Ectodermal cell (in vitro differentiated cells): Measurements from ENCODE around the gene NTF4.

ENCODE experiments used
- H3K27ac ChIP-seq: 2 replicates; pipeline ENCODE4 v1.7.0; 2013; ENCODE audit warnings: mild to moderate bottlenecking, low read depth, low read length; ENCODE audit not compliant: insufficient read depth, poor library complexity, severe bottlenecking
- H3K27me3 ChIP-seq: 2 replicates; pipeline ENCODE4 v1.7.0; 2013; ENCODE audit warnings: mild to moderate bottlenecking, low read length; ENCODE audit not compliant: insufficient read depth, control insufficient read depth, poor library complexity, severe bottlenecking
- H3K36me3 ChIP-seq: one replicate; pipeline ENCODE4 v1.7.0; 2013; ENCODE audit warnings: low read length; ENCODE audit not compliant: control insufficient read depth, insufficient read depth
- H3K4me1 ChIP-seq: one replicate; pipeline ENCODE4 v1.7.0; 2013; ENCODE audit warnings: low read length; ENCODE audit not compliant: control insufficient read depth, insufficient read depth
- H3K4me3 ChIP-seq: 2 replicates; pipeline ENCODE4 v1.7.0; 2013; ENCODE audit warnings: low read depth, low read length, control low read depth; ENCODE audit not compliant: insufficient read depth
- H3K9me3 ChIP-seq: 2 replicates; pipeline ENCODE4 v1.7.0; 2013; ENCODE audit warnings: mild to moderate bottlenecking, low read length, moderate library complexity; ENCODE audit not compliant: control insufficient read depth
- WGBS, 2 experiments: methylation state at CpG; one replicate each; pipeline ENCODE4 v1.1.7; 2013; ENCODE audit warnings: missing lambda C conversion rate in 2 of 2; 5-methylcytosine and 5-hydroxymethylcytosine counted together

NTF4 gene

DNA sequence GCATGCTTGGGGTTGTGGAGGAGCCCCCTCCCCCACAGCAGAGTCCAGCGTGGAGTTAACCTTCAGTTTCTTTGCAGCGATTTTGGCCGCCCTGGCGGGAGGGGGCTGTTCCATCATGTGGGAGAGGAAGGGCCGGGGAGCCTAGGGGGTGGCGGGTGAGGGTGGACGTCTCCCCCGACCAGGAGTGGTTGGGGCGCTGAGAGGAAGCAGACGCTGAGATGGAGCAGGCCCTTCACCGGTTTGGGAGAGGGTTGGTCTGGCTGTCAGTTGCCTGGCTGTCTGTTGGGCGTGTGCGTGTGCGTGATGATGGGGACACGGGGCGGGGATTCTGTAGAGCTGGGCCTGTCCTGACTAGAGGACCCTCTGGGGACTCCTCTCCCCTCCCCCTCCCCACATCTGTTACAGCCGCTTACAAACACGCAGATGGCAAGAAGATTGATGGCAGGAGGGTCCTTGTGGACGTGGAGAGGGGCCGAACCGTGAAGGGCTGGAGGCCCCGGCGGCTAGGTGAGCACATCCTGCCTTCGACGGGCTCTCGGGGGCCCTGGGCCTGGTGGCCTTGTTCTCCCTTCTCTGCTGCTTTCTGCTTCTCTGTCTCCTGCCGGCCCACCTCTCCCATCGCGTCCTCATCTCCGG lies 39.7 kb upstream of the NTF4 start:
- H3K27ac ChIP-seq = no peak overlapping the region
- no peak overlapping the region for H3K4me3 ChIP-seq
- peaks cover 74% of the 10 kb centered on the region for H3K36me3 ChIP-seq
- H3K27me3 ChIP-seq = no peaks in the 10 kb centered on the region
- no peaks in the 10 kb centered on the region for H3K9me3 ChIP-seq
- 93 to 94% methylated on average over 30 of the region's 30 CpGs for WGBS, 2 experiments
- H3K4me1 ChIP-seq = no peaks in the 10 kb centered on the region

DNA sequence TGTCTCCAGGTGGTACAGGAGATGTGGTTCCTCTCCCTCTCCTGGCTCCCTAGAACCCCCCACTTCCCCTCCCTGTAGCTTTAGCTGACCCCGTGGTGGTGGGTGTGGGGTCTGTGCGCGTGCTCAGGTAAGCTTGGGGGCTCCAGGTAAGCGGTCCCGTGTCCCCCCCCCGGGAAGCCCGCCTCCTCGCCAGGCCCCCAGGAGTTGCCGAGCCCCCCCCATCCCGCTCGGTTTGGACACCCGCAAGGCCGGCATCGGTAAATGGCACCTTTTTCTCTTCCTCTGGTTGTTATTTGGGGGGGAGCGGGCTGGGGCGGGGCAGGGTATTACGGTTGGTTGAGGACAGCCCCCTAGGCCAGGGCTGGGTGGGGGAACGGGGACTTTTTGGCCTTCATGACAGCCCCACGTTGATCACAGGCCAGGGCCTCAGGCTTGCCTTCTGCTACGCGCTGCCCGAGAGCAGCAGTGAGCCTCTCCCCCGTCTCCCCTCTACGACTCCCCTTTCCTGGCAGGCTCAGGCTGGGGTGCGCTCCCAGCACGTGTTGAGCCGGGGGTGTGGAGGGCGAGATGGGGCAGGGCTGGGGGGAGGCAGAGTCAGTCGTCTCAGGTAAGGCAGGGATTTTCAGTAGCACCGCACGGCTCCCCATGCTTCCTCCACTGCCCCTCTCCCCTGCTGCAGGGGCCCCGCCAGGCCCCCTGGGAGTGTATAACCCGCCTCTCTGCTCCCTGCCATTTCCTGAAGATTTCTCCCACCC lies 38.9 kb upstream of the NTF4 start:
- Histone ChIP-seq H3K36me3 (peaks cover 78% of the 10 kb centered on the region), H3K27me3 (no peaks in the 10 kb centered on the region), H3K4me3 (no peak overlapping the region), H3K9me3 (no peaks in the 10 kb centered on the region), H3K27ac (no peak overlapping the region), H3K4me1 (no peaks in the 10 kb centered on the region)
- WGBS, 2 experiments = 93 to 94% methylated on average over 33 of the region's 33 CpGs

DNA sequence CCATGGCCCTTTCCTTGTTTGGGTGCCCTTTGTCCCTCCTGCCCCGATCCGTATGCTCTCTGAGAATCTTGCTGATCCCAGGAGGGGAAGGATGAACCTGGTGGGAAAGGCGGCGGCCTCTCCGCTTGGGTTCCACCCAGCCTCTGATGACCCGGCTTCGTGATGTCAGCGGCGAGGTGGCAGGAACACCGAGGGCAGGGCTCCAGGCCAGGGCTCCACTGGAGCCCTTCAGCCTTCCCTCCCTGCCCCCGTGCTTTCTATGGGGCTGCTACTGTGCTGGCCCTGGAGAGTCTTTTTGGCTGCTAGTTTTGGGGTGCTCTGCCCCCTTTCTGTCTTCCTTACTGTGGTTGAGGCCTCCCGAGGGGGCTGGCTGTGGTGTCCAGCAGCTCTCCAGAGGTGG lies 37.7 kb upstream of the NTF4 start:
- no peaks in the 10 kb centered on the region for H3K4me1 ChIP-seq
- peaks cover 73% of the 10 kb centered on the region for H3K36me3 ChIP-seq
- H3K27me3 ChIP-seq = no peaks in the 10 kb centered on the region
- WGBS, 2 experiments = 94 to 97% methylated on average over 12 of the region's 12 CpGs
- H3K9me3 ChIP-seq = no peaks in the 10 kb centered on the region
- no peak overlapping the region for H3K27ac ChIP-seq
- H3K4me3 ChIP-seq = no peak overlapping the region

DNA sequence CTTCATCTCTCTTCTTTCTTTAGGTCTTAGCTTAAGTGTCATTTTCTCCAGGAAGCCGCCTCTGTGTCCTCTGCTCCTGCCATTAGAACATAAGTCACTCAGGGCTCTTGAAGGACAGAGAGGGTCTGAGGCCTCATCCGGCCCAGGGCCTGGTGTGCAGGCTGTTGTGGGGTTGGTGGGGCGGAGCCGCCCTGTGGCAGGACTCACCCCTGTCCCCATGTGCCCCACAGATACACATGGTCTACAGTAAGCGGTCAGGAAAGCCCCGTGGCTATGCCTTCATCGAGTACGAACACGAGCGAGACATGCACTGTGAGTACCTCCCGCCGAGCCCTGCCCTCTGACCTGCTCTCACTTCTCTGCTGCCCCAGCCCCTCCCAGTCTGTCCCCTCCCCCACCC lies 36.5 kb upstream of the NTF4 start:
- Histone ChIP-seq H3K4me3 (no peak overlapping the region), H3K36me3 (peaks cover 69% of the 10 kb centered on the region), H3K27ac (no peak overlapping the region), H3K27me3 (no peaks in the 10 kb centered on the region), H3K9me3 (no peaks in the 10 kb centered on the region), H3K4me1 (no peaks in the 10 kb centered on the region)
- 90 to 94% methylated on average over 12 of the region's 12 CpGs for WGBS, 2 experiments

DNA sequence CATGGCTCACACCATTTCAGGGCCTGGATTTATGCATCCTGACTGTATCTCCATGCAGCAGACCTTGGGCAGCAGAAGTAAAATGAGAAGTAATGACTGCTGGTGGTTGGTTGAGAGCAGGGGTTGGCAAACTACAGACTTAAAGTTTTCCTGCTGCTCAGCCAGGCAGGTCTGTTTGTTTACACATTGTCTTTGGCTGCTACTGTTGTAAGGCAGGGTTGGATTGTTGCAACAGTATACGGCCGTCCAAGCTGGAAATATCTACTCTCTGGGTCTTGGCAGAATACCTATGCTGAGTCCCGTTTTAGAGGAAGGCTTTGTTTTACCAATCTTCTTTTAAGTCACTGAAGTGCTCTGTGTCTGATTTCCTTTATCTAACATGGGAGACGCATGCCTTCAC lies 34.2 kb upstream of the NTF4 start:
- Histone ChIP-seq H3K27me3 (no peaks in the 10 kb centered on the region), H3K27ac (no peak overlapping the region), H3K4me3 (no peak overlapping the region), H3K4me1 (no peaks in the 10 kb centered on the region), H3K36me3 (peaks cover 62% of the 10 kb centered on the region), H3K9me3 (no peaks in the 10 kb centered on the region)
- 93 to 96% methylated on average over 4 of the region's 4 CpGs for WGBS, 2 experiments

DNA sequence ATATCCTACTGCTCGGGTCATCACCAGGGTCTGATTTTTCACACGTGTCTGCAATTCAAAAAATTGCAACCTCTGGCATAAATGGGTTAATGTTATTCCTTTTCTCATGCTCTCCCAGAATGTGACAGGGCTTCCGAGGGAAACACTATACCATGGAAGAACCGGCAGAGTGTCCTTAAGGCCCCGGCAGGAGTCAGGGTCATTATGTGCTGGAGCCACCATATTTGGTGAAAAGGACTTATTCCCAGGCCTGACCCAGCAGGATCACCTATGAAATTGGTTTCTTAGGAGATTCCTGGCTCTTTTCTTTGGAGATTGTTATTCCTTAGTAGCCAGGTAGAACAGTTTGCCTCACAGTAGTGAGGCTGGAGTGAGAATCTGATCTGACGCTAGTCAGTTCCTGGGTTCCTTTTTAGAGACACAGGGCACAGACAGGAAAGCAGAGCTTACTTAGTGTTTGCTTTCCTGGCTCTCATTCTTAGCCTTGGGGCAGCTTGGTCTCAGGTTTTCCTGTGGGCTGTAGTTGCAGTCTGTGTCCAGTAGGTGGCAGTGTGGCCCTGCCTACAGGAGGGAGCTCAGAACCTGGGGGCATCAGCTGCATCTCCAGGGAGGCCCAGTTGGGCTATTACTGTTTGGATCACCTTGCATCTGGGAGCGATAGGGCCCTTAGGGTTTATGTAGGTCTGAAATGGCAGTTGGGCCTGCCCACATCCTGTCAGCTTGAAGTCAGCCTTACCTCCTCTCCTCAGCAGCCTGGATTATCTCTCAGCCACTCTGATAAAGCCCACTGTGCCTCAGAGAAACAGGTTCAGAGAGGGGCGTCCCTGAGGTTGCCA lies 33.1 kb upstream of the NTF4 start:
- Histone ChIP-seq H3K27ac (peak overlapping the region; percentile 47), H3K9me3 (no peaks in the 10 kb centered on the region), H3K4me3 (no peak overlapping the region), H3K27me3 (no peaks in the 10 kb centered on the region), H3K4me1 (no peaks in the 10 kb centered on the region), H3K36me3 (peaks cover 62% of the 10 kb centered on the region)
- WGBS, 2 experiments = 72 to 81% methylated on average over 8 of the region's 8 CpGs

DNA sequence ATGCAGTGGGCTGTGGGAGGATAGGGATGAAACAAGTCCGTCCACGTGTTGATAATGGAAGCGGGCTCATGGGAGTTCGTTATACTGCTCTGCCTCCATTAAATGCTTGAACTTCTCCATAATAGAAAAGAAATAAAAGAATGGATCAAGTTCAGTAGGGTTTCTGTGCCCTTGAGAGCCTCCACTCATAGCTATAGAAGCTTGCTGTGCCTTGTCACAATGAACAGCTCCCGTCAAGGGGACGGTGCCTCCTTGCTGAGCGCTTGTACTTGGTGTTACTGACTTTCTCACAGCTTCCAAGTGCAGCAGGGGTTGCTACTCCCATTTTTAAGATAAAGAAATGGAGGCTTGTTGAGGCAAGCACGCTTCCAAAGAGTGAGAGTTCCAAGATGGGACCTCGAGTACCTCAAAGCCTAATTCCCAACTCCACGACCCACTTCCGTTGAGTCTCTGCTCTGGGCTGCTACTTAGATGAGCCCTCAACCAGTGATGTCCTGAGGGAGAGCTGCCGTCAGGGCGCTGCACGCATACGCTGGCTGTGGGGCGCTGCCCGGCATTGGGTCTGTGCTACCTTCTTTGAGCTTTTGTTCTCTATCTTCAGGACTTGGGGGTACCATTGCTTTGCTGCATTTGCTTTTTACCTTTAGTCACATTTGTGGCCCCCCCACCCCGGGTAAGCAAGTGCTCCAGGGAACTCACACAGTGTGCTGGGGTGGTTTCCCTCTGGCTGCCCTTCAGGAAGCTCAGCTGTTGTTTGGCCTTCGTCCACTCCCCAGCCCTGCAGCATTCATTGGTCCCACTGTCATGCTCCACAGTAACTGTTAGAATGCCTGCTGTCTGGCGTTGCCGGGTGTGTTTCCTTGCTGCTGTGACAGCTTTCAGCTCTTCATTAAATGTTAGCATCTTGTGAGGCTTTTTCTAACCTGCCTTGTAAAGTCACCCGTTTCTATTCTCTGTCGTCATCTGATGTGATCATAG lies 30.2 kb upstream of the NTF4 start:
- Histone ChIP-seq H3K27ac (no peak overlapping the region), H3K27me3 (no peaks in the 10 kb centered on the region), H3K4me3 (no peak overlapping the region), H3K9me3 (no peaks in the 10 kb centered on the region), H3K4me1 (no peaks in the 10 kb centered on the region), H3K36me3 (peaks cover 65% of the 10 kb centered on the region)
- WGBS, 2 experiments = 95% methylated on average over 23 of the region's 23 CpGs

DNA sequence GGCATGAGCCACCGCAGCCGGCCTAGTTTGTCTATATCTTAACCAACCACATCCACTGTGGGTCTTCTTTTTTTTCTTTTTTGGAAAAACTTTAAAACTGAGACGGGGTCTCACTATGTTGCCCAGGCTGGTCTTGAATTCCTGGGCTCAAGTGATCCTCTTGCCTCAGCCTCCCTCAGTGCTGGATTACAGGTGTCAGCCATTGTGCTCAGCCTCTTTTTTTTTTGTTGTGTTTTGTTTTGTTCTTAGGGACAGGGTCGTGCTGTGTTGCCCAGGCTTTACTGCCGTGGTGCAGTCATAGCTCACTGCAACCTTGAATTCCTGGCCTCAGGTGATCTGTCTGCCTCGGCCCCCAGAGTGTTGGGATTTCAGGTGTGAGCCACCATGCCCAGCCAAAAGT lies 28.1 kb upstream of the NTF4 start:
- 98% methylated on average over 6 of the region's 6 CpGs for WGBS, 2 experiments
- H3K4me1 ChIP-seq = no peaks in the 10 kb centered on the region
- H3K27ac ChIP-seq = no peak overlapping the region
- peaks cover 62% of the 10 kb centered on the region for H3K36me3 ChIP-seq
- no peaks in the 10 kb centered on the region for H3K27me3 ChIP-seq
- H3K4me3 ChIP-seq = no peak overlapping the region
- H3K9me3 ChIP-seq = no peaks in the 10 kb centered on the region

DNA sequence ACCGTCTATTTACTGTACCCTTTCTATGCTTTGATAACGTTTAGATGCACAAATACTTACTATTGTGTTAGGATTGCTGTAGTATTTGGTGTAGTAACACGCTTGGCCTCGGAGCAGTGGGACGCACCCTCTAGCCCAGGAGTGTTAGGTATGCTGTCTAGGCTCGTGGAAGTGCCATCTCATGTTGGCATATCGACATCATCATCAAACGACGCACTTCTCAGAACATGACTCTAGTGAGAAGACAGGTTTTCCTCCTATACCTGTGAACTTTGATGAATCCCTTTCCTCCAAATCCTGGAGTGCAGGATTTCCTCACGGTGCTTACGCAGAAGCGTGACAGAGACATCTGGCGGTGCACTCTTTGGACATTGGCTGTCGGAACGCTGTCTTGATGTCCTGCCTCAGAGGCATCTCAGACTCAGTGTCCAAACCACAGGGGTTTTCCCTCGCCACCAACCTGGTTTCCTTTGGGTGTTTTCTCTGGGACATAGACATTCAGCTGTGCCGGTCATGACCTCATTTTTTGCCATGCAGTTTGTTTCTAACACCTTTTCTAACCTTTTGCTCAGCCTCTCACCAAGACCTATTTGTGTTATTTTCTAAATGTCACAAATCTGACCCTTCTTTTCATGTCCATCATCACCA lies 26.9 kb upstream of the NTF4 start:
- Histone ChIP-seq H3K27me3 (no peaks in the 10 kb centered on the region), H3K4me1 (peaks cover 1% of the 10 kb centered on the region), H3K27ac (no peak overlapping the region), H3K4me3 (no peak overlapping the region), H3K36me3 (peaks cover 70% of the 10 kb centered on the region), H3K9me3 (no peaks in the 10 kb centered on the region)
- 96 to 97% methylated on average over 17 of the region's 17 CpGs for WGBS, 2 experiments
